ENCODE measurements around the gene TTLL10. TPM values are rescaled to one million over a fixed set of nuclear protein-coding genes. Genes with fewer than 3 reads are reported as not detected.

Gene TTLL10
- polyA plus RNA-seq, 1 donor (not counting 4 experiments of a cell fraction or from before 2014, with no cell fraction given): not detected

DNA sequence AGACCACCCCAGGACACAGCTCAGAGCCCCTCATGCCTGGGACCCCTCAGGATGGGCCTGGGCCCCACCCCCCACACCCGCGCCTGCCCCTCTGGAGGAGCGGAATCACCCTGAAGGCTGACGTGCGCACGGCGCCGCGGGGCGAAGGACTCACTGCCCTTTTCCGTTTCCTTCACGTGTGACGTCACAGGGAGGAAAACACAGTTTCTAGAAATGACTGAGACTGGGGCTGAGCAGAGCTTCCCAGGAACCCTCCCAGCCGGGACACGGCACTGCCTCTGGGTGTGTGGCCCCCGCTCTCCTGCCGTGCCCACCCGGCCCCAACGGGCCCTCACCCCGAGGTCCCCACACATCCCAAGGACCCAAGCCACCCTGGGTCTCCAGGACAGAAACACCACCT, 45.7 kb downstream of the TTLL10 start:
- no peak overlapping the region for H3K27ac ChIP-seq (ENCODE audit: control insufficient read depth, insufficient read depth, low read length)
- no peaks in the 10 kb centered on the region for H4K20me1 ChIP-seq (ENCODE audit: control insufficient read depth, extremely low read depth, insufficient read depth, low read length)
- no peak overlapping the region for H2AFZ ChIP-seq (ENCODE audit: control insufficient read depth, low read length)
- no peak overlapping the region for H3K4me3 ChIP-seq (ENCODE audit: control insufficient read depth in 2 of 3, extremely low read depth in 1 of 3, insufficient read depth in 2 of 3, low read depth in 1 of 3, low read length in 3 of 3)
- H3K79me2 ChIP-seq (ENCODE audit: control insufficient read depth, insufficient read depth, low read length): peaks cover 2% of the 10 kb centered on the region
- H3K36me3 ChIP-seq (ENCODE audit: control insufficient read depth in 2 of 2, extremely low read depth in 1 of 2, insufficient read depth in 2 of 2, low read length in 2 of 2): peaks cover 28 to 30% of the 10 kb centered on the region in 2 experiments
- no peak for FAIRE-seq
- H3K27me3 ChIP-seq (ENCODE audit: control insufficient read depth, extremely low read depth, insufficient read depth, low read length): no peaks in the 10 kb centered on the region
- DNase-seq (ENCODE audit: low read depth, low spot score): no peak
- H3K4me1 ChIP-seq (ENCODE audit: control insufficient read depth, extremely low read depth, insufficient read depth, low read length): peaks cover 8% of the 10 kb centered on the region
- peaks cover 2% of the 10 kb centered on the region for H3K9me1 ChIP-seq (ENCODE audit: control insufficient read depth, extremely low read depth, insufficient read depth, low read length)
- dilution Hi-C loops (cut with MboI; ENCODE audit: extremely low pct_ligation_motif_present, low sequenced_read_pairs): no loop called here
- no peak overlapping the region for H3K4me2 ChIP-seq (ENCODE audit: control insufficient read depth, extremely low read depth, insufficient read depth, low read depth, low read length)
- H3K9ac ChIP-seq (ENCODE audit: control insufficient read depth, extremely low read depth, insufficient read depth, low read length): no peak overlapping the region
- no peaks in the 10 kb centered on the region for H3K9me3 ChIP-seq (ENCODE audit: control insufficient read depth, low read depth, low read length)
- TF ChIP-seq, protein P1, sequence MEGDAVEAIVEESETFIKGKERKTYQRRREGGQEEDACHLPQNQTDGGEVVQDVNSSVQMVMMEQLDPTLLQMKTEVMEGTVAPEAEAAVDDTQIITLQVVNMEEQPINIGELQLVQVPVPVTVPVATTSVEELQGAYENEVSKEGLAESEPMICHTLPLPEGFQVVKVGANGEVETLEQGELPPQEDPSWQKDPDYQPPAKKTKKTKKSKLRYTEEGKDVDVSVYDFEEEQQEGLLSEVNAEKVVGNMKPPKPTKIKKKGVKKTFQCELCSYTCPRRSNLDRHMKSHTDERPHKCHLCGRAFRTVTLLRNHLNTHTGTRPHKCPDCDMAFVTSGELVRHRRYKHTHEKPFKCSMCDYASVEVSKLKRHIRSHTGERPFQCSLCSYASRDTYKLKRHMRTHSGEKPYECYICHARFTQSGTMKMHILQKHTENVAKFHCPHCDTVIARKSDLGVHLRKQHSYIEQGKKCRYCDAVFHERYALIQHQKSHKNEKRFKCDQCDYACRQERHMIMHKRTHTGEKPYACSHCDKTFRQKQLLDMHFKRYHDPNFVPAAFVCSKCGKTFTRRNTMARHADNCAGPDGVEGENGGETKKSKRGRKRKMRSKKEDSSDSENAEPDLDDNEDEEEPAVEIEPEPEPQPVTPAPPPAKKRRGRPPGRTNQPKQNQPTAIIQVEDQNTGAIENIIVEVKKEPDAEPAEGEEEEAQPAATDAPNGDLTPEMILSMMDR (optimal IDR thresholded peaks at IDR 0.05 in 1 of 3, IDR thresholded peaks at IDR 0.05 in 1 of 3, conservative IDR thresholded peaks at IDR 0.05 in 1 of 3; ENCODE audit: extremely low read depth in 1 of 3, insufficient read depth in 2 of 3, low read length in 3 of 3): no peak

GRCh38 chr1:1220197-1220596, 46.5 kb downstream of the TTLL10 start:
- no peak for DNase-seq (ENCODE audit: low read depth, low spot score)
- Histone ChIP-seq H3K27me3 (ENCODE audit: control insufficient read depth, extremely low read depth, insufficient read depth, low read length) (no peaks in the 10 kb centered on the region), H4K20me1 (ENCODE audit: control insufficient read depth, extremely low read depth, insufficient read depth, low read length) (no peaks in the 10 kb centered on the region), H3K4me2 (ENCODE audit: control insufficient read depth, extremely low read depth, insufficient read depth, low read depth, low read length) (no peak overlapping the region), H2AFZ (ENCODE audit: control insufficient read depth, low read length) (no peak overlapping the region), H3K9me3 (ENCODE audit: control insufficient read depth, low read depth, low read length) (no peaks in the 10 kb centered on the region), H3K9ac (ENCODE audit: control insufficient read depth, extremely low read depth, insufficient read depth, low read length) (no peak overlapping the region), H3K4me3 (ENCODE audit: control insufficient read depth in 2 of 3, extremely low read depth in 1 of 3, insufficient read depth in 2 of 3, low read depth in 1 of 3, low read length in 3 of 3) (no peak overlapping the region), H3K4me1 (ENCODE audit: control insufficient read depth, extremely low read depth, insufficient read depth, low read length) (peaks cover 8% of the 10 kb centered on the region), H3K79me2 (ENCODE audit: control insufficient read depth, insufficient read depth, low read length) (peaks cover 10% of the 10 kb centered on the region), H3K9me1 (ENCODE audit: control insufficient read depth, extremely low read depth, insufficient read depth, low read length) (no peaks in the 10 kb centered on the region), H3K36me3 (ENCODE audit: control insufficient read depth in 2 of 2, extremely low read depth in 1 of 2, insufficient read depth in 2 of 2, low read length in 2 of 2) (peaks cover 28 to 30% of the 10 kb centered on the region in 2 experiments), H3K27ac (ENCODE audit: control insufficient read depth, insufficient read depth, low read length) (no peak overlapping the region)
- dilution Hi-C loops (cut with MboI; ENCODE audit: extremely low pct_ligation_motif_present, low sequenced_read_pairs): no loop called here
- no peak for FAIRE-seq
- TF ChIP-seq EZH2 (IDR thresholded peaks at IDR 0.05; ENCODE audit: low read length): no peak
- TF ChIP-seq, protein P1 (optimal IDR thresholded peaks at IDR 0.05 in 1 of 3, IDR thresholded peaks at IDR 0.05 in 1 of 3, conservative IDR thresholded peaks at IDR 0.05 in 1 of 3; ENCODE audit: extremely low read depth in 1 of 3, insufficient read depth in 2 of 3, low read length in 3 of 3): no peak

Measured in keratinocyte (primary cell).